ENCODE data around the gene TLL2. TPM values are rescaled to one million over a fixed set of nuclear protein-coding genes. Genes with fewer than 3 reads are reported as not detected.
"Not testable (repeated sequence)": the region's sequence is repeated elsewhere in the genome, so short reads cannot be mapped to it uniquely, and the experiment has no call there.

The TLL2 gene
- total RNA-seq: under 1 TPM in 1 of 2 donors, not detected in 1; 0.10 TPM
- long read RNA-seq, donor 1, partial matches to known transcripts: 1 of 1 reads
- long read RNA-seq, donor 1, other reads (novel, unspliced or antisense): 0 of 1 reads
- long read RNA-seq, donor 2: 0 reads

- peak; percentile 94 for DNase-seq (ENCODE audit: low spot score)
- intact Hi-C loops (cut with DNase I): loop anchor here (10.0 kb wide), 2 partner anchors 119 to 129 kb away; no protein-coding TSS in a partner anchor
Observed at GRCh38 chr10:96513698-96514561, at the start of gene TLL2. Gene TLL2 (minus strand): TSS chr10:96513926. CDS start chr10:96513685, 241 bp downstream.

- DNase-seq (ENCODE audit: low spot score): no peak
- intact Hi-C loops (cut with DNase I): no loop called here
Observed at GRCh38 chr10:96560966-96561887, 47.5 kb upstream of the TLL2 start.

- intact Hi-C loops (cut with DNase I): no loop called here
- no peak for DNase-seq (ENCODE audit: low spot score)
Observed at GRCh38 chr10:96560489-96560888, 46.8 kb upstream of the TLL2 start.

GRCh38 chr10:96556003-96556402 lies 42.3 kb upstream of the TLL2 start:
- no peak for DNase-seq (ENCODE audit: low spot score)
- intact Hi-C loops (cut with DNase I): no loop called here

GRCh38 chr10:96555330-96555729 lies 41.6 kb upstream of the TLL2 start:
- intact Hi-C loops (cut with DNase I): no loop called here
- no peak for DNase-seq (ENCODE audit: low spot score)

GRCh38 chr10:96548589-96548988 lies 34.9 kb upstream of the TLL2 start:
- intact Hi-C loops (cut with DNase I): no loop called here
- no peak for DNase-seq (ENCODE audit: low spot score)

- DNase-seq (ENCODE audit: low spot score); intact Hi-C loops (cut with DNase I): not testable (repeated sequence)
Observed at GRCh38 chr10:96545558-96545957, 31.8 kb upstream of the TLL2 start.

- intact Hi-C loops (cut with DNase I): no loop called here
- DNase-seq (ENCODE audit: low spot score): no peak
Observed at GRCh38 chr10:96541921-96542320, 28.2 kb upstream of the TLL2 start.

- no peak for DNase-seq (ENCODE audit: low spot score)
- intact Hi-C loops (cut with DNase I): no loop called here
Observed at GRCh38 chr10:96540240-96540639, 26.5 kb upstream of the TLL2 start.

GRCh38 chr10:96538683-96539082 lies 25.0 kb upstream of the TLL2 start:
- intact Hi-C loops (cut with DNase I): no loop called here
- no peak for DNase-seq (ENCODE audit: low spot score)

- no peak for DNase-seq (ENCODE audit: low spot score)
- intact Hi-C loops (cut with DNase I): no loop called here
Observed at GRCh38 chr10:96536129-96536528, 22.4 kb upstream of the TLL2 start.

- intact Hi-C loops (cut with DNase I): no loop called here
- no peak for DNase-seq (ENCODE audit: low spot score)
Observed at GRCh38 chr10:96532523-96532922, 18.8 kb upstream of the TLL2 start.

- DNase-seq (ENCODE audit: low spot score): no peak
- intact Hi-C loops (cut with DNase I): no loop called here
Observed at GRCh38 chr10:96529634-96530279, 16.0 kb upstream of the TLL2 start.

GRCh38 chr10:96524741-96525140 lies 11.0 kb upstream of the TLL2 start:
- intact Hi-C loops (cut with DNase I): no loop called here
- DNase-seq (ENCODE audit: low spot score): no peak

- no peak for DNase-seq (ENCODE audit: low spot score)
Observed at GRCh38 chr10:96517284-96517683, 3.6 kb upstream of the TLL2 start.

GRCh38 chr10:96516337-96516736 lies 2.6 kb upstream of the TLL2 start:
- intact Hi-C loops (cut with DNase I): loop anchor here (10.0 kb wide), 2 partner anchors 122 to 132 kb away; no protein-coding TSS in a partner anchor
- no peak for DNase-seq (ENCODE audit: low spot score)

More at GRCh38 chr10:96517284-96517683, 3.6 kb upstream of the TLL2 start:
- intact Hi-C loops (cut with DNase I): loop anchor here (10.0 kb wide), 2 partner anchors 122 to 132 kb away; no protein-coding TSS in a partner anchor

- intact Hi-C loops (cut with DNase I): loop anchor here (10.0 kb wide), 2 partner anchors 118 to 128 kb away; no protein-coding TSS in a partner anchor
- DNase-seq (ENCODE audit: low spot score): no peak
Observed at GRCh38 chr10:96513305-96513697, 425 bp downstream of the TLL2 start.

- no peak for DNase-seq (ENCODE audit: low spot score)
- intact Hi-C loops (cut with DNase I): loop anchor here (10.0 kb wide), 2 partner anchors 118 to 128 kb away; no protein-coding TSS in a partner anchor
Observed at GRCh38 chr10:96512524-96513304, 1.0 kb downstream of the TLL2 start.
